Measurements from ENCODE around the gene CADM1. TPM values are rescaled to one million over a fixed set of nuclear protein-coding genes. Genes with fewer than 3 reads are reported as not detected.

Gene CADM1
- total RNA-seq, 4 donors from 2014 or later = 1.2 to 2.5 (median 2.2) TPM

- Histone ChIP-seq H3K27me3 (no peaks in the 10 kb centered on the region), H3K4me3 (no peak overlapping the region), H3K27ac (no peak overlapping the region), H3K4me1 (peaks cover 0 to 3% of the 10 kb centered on the region in 2 donors), H3K9me3 (no peaks in the 10 kb centered on the region), H3K36me3 (no peaks in the 10 kb centered on the region)
- ATAC-seq (no peak), DNase-seq (no peak)
- in situ Hi-C loops (cut with MboI; ENCODE audit: low sequenced_read_pairs in 4 of 4) (no loop called here), intact Hi-C loops (cut with DNase I; ENCODE audit: low total_unique reads) (no loop called here)
- TF ChIP-seq CTCF (IDR thresholded peaks at IDR 0.05 in 4 of 5, conservative IDR thresholded peaks at IDR 0.05 in 1 of 5) (no peak), POLR2A (IDR thresholded peaks at IDR 0.05) (no peak)
Measured at GRCh38 chr11:115238791-115239190, 265.4 kb downstream of the CADM1 start.

DNA sequence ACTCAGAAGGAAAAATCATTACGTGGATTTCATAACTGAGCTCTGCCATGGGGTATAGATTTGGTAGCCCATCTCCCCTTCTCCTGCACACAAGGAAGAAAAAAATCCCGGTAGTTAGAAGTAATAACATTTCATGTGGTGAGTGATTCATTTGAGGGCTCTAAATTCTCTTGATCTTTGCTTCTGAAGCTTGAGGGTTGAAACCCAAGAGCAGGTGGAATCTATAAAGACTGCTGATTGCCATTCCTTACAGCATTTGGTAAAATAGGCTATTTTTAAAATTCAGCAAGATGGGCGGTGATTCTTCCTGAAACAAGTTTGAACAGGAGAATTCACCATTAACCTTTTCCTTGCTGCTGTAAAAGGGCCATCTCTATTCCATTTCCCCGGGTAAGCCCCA lies 266.1 kb downstream of the CADM1 start:
- Histone ChIP-seq H3K4me1 (peaks cover 0 to 3% of the 10 kb centered on the region in 2 donors), H3K4me3 (no peak overlapping the region), H3K9me3 (no peaks in the 10 kb centered on the region), H3K27ac (no peak overlapping the region), H3K36me3 (no peaks in the 10 kb centered on the region), H3K27me3 (no peaks in the 10 kb centered on the region)
- intact Hi-C loops (cut with DNase I; ENCODE audit: low total_unique reads) (no loop called here), in situ Hi-C loops (cut with MboI; ENCODE audit: low sequenced_read_pairs in 4 of 4) (no loop called here)
- DNase-seq (no peak), ATAC-seq (no peak)
- TF ChIP-seq POLR2A (IDR thresholded peaks at IDR 0.05) (no peak), CTCF (IDR thresholded peaks at IDR 0.05 in 4 of 5, conservative IDR thresholded peaks at IDR 0.05 in 1 of 5) (no peak)

DNA sequence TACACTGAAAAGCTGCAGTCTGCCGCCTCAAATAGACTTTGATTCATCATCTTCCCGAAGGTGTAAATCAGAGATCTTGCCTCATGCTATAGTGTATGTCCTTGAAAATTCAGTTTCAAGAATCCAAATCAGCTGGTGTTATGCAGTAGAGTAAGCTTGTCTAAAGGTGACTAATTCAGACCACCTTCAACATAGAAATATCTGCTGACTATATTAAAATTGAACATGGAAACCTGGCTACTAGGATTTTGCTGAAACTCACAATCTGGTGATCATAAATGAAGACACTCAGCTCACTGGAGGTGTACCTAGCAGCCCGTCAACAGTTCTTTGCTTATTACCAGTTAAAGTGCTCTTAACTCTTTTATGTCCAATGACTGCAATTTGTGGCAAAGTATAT lies 266.6 kb downstream of the CADM1 start:
- in situ Hi-C loops (cut with MboI; ENCODE audit: low sequenced_read_pairs in 4 of 4) = no loop called here
- no peaks in the 10 kb centered on the region for H3K36me3 ChIP-seq
- intact Hi-C loops (cut with DNase I; ENCODE audit: low total_unique reads) = no loop called here
- no peaks in the 10 kb centered on the region for H3K27me3 ChIP-seq
- H3K4me3 ChIP-seq = no peak overlapping the region
- DNase-seq (no peak), ATAC-seq (no peak)
- no peaks in the 10 kb centered on the region for H3K9me3 ChIP-seq
- no peak overlapping the region for H3K27ac ChIP-seq
- TF ChIP-seq POLR2A (IDR thresholded peaks at IDR 0.05) (no peak), CTCF (IDR thresholded peaks at IDR 0.05 in 4 of 5, conservative IDR thresholded peaks at IDR 0.05 in 1 of 5) (no peak)
- H3K4me1 ChIP-seq = peaks cover 0 to 3% of the 10 kb centered on the region in 2 donors

DNA sequence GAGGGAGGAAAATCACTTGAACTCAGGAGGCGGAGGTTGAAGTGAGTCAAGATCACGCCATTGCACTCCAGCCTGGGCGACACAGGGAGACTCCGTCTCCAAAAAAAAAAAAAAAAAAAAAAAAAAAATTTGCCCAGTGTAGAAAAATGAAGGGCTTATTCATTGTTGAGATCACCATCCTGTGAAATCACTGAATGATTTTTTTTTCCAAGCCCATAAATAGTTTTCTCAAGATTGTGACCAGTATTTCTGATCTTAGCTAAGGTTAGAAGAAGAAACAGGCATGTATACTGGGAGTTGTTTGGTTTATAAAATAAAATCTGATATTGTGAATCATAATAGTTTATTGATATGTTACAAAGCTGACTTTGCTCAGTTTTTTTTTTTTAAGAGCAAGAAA lies 269.4 kb downstream of the CADM1 start:
- TF ChIP-seq CTCF (IDR thresholded peaks at IDR 0.05 in 4 of 5, conservative IDR thresholded peaks at IDR 0.05 in 1 of 5) (no peak), POLR2A (IDR thresholded peaks at IDR 0.05) (no peak)
- intact Hi-C loops (cut with DNase I; ENCODE audit: low total_unique reads) = no loop called here
- Histone ChIP-seq H3K4me3 (no peak overlapping the region), H3K27me3 (no peaks in the 10 kb centered on the region), H3K9me3 (no peaks in the 10 kb centered on the region), H3K36me3 (no peaks in the 10 kb centered on the region), H3K4me1 (no peaks in the 10 kb centered on the region), H3K27ac (no peak overlapping the region)
- in situ Hi-C loops (cut with MboI; ENCODE audit: low sequenced_read_pairs in 4 of 4) = no loop called here
- DNase-seq (no peak), ATAC-seq (no peak)

GRCh38 chr11:115226556-115226955 lies 277.7 kb downstream of the CADM1 start:
- DNase-seq = no peak
- in situ Hi-C loops (cut with MboI; ENCODE audit: low sequenced_read_pairs in 4 of 4) = no loop called here
- Histone ChIP-seq H3K27me3 (no peaks in the 10 kb centered on the region), H3K36me3 (no peaks in the 10 kb centered on the region), H3K4me3 (no peak overlapping the region), H3K27ac (no peak overlapping the region), H3K9me3 (no peaks in the 10 kb centered on the region), H3K4me1 (peaks cover 3 to 10% of the 10 kb centered on the region in 2 donors)
- intact Hi-C loops (cut with DNase I; ENCODE audit: low total_unique reads) = no loop called here
- TF ChIP-seq CTCF (IDR thresholded peaks at IDR 0.05 in 4 of 5, conservative IDR thresholded peaks at IDR 0.05 in 1 of 5) (no peak), POLR2A (IDR thresholded peaks at IDR 0.05) (no peak)
- ATAC-seq = no peak

All from gastrocnemius medialis (tissue), 4 donors.